ENCODE results near the gene SRRD. TPM values are rescaled to one million over a fixed set of nuclear protein-coding genes. Genes with fewer than 3 reads are reported as not detected.

SRRD gene
- total and polyA plus RNA-seq, 2 of the 8 experiments (the other 6 are each of a cell fraction or from before 2014, with no cell fraction given), result 17.1 to 25.3 TPM

- no peak overlapping the region for H4K91ac ChIP-seq (replicated peaks; ENCODE audit: insufficient read length, low read length)
- no peak overlapping the region for H2BK12ac ChIP-seq (ENCODE audit: low read depth, low read length)
- no peaks in the 10 kb centered on the region for H3K27me3 ChIP-seq (replicated peaks in 1 of 4; ENCODE audit: control insufficient read depth in 3 of 4, extremely low read depth in 1 of 4, insufficient read depth in 3 of 4, low read length in 3 of 4)
- H3K23me2 ChIP-seq (ENCODE audit: low read depth, low read length), result no peaks in the 10 kb centered on the region; the same call in 1 of the 2 replicates
- CTCF ChIA-PET (ENCODE audit: partially characterized antibody), result interaction anchor here (2.3 kb wide), 1 partner anchor 14 kb away, joined by 6 read pairs; no protein-coding TSS in a partner anchor
- no peak overlapping the region for H3K56ac ChIP-seq (replicated peaks; ENCODE audit: insufficient read length, low read depth, low read length)
- H3K9me3 ChIP-seq (ENCODE audit: insufficient read depth in 2 of 2, low read depth in 1 of 2, low read length in 1 of 2), result no peaks in the 10 kb centered on the region
- H3K79me2 ChIP-seq (ENCODE audit: control insufficient read depth in 1 of 2, insufficient read depth in 2 of 2, low read length in 2 of 2), result peaks cover 0 to 32% of the 10 kb centered on the region in 2 experiments; a peak in 2 of 4 replicates
- no peak overlapping the region for H3K9ac ChIP-seq (replicated peaks in 1 of 4; ENCODE audit: extremely low read depth in 1 of 4, low read depth in 3 of 4, low read length in 3 of 4)
- no peak overlapping the region for H4K8ac ChIP-seq (ENCODE audit: extremely low read depth, insufficient read depth, low read length)
- no peak overlapping the region for H3K23ac ChIP-seq (ENCODE audit: insufficient read length)
- no peak overlapping the region for H3K4ac ChIP-seq (replicated peaks; ENCODE audit: insufficient read length, low read depth, low read length)
- no peak overlapping the region for H4K5ac ChIP-seq (ENCODE audit: insufficient read length, low read depth, low read length)
- no peak overlapping the region for H2BK15ac ChIP-seq (ENCODE audit: low read length)
- H2BK5ac ChIP-seq (ENCODE audit: low read depth, low read length), result no peak overlapping the region
- H3K27ac ChIP-seq (ENCODE audit: low read depth, low read length), result no peak overlapping the region
- DNase-seq (ENCODE audit: low read depth in 1 of 2, low spot score in 2 of 2), result no peak
- H3K14ac ChIP-seq (ENCODE audit: insufficient read length), result no peak overlapping the region
- no peak overlapping the region for H2AFZ ChIP-seq (ENCODE audit: low read length)
- H4K20me1 ChIP-seq (replicated peaks in 1 of 2; ENCODE audit: control insufficient read depth in 1 of 2, insufficient read depth in 2 of 2, low read length in 2 of 2), result peaks cover 0 to 3% of the 10 kb centered on the region in 2 experiments
- H2BK120ac ChIP-seq (replicated peaks; ENCODE audit: low read depth, low read length), result no peak overlapping the region
- H2AK5ac ChIP-seq (ENCODE audit: low read depth, low read length), result no peak overlapping the region
- no peaks in the 10 kb centered on the region for H3K79me1 ChIP-seq (ENCODE audit: low read depth, low read length)
- FAIRE-seq, result no peak
- no peak overlapping the region for H2BK20ac ChIP-seq (ENCODE audit: low read length)
- POLR2A ChIA-PET (ENCODE audit: partially characterized antibody), result no interaction called here
- peaks cover 0 to 6% (median 2%) of the 10 kb centered on the region in 4 experiments; a peak in 5 of 7 replicates for H3K4me1 ChIP-seq (replicated peaks in 1 of 4; ENCODE audit: control insufficient read depth in 3 of 4, insufficient read depth in 4 of 4, low read length in 3 of 4)
- no peak overlapping the region for H3K4me2 ChIP-seq (ENCODE audit: insufficient read depth in 1 of 2, low read depth in 2 of 2, low read length in 2 of 2)
- no peak overlapping the region for H3K18ac ChIP-seq (ENCODE audit: extremely low read depth, low read length)
- H3K36me3 ChIP-seq (ENCODE audit: control insufficient read depth in 2 of 4, insufficient read depth in 4 of 4, low read length in 3 of 4), result peaks cover 5 to 40% (median 30%) of the 10 kb centered on the region in 4 experiments; a peak in 7 of 8 replicates
- 45% methylated on average over 4 of the region's 4 CpGs; no CpG with 5 or more reads in 1 of the 2 experiments for WGBS, 2 experiments (ENCODE audit: extremely low coverage in 1 of 2, insufficient coverage in 1 of 2, insufficient read length in 1 of 2, insufficient replicate concordance in 2 of 2, low coverage in 1 of 2, low lambda C conversion rate in 2 of 2, missing lambda C conversion rate in 1 of 2)
- no peak overlapping the region for H3K4me3 ChIP-seq (ENCODE audit: extremely low read depth in 1 of 4, insufficient read depth in 2 of 4, low read depth in 3 of 4, low read length in 4 of 4)
- TF ChIP-seq KDM4A (IDR thresholded peaks at IDR 0.05; ENCODE audit: low read depth, low read length, severe bottlenecking), result no peak
- TF ChIP-seq EGR1 (IDR thresholded peaks at IDR 0.05; ENCODE audit: borderline replicate concordance, low read depth, low read length), result no peak
- no peak for TF ChIP-seq GABPA (IDR thresholded peaks at IDR 0.05; ENCODE audit: borderline replicate concordance, insufficient read depth, low read length)
- no peak for TF ChIP-seq ASH2L (IDR thresholded peaks at IDR 0.05; ENCODE audit: low read length)
- TF ChIP-seq SRF (IDR thresholded peaks at IDR 0.05; ENCODE audit: low read depth, low read length), result no peak
- TF ChIP-seq TAF1 (IDR thresholded peaks at IDR 0.05; ENCODE audit: low read depth, low read length), result no peak
- no peak for TF ChIP-seq POLR2AphosphoS5 (IDR thresholded peaks at IDR 0.05; ENCODE audit: low read depth, low read length)
- TF ChIP-seq JUND (IDR thresholded peaks at IDR 0.05; ENCODE audit: low read length), result no peak
- no peak for TF ChIP-seq EZH2 (IDR thresholded peaks at IDR 0.05; ENCODE audit: low read depth, low read length, severe bottlenecking)
- no peak for TF ChIP-seq SP4 (IDR thresholded peaks at IDR 0.05; ENCODE audit: low read length)
- no peak for TF ChIP-seq CBX5 (IDR thresholded peaks at IDR 0.05; ENCODE audit: low read depth, low read length)
- TF ChIP-seq ATF3 (IDR thresholded peaks at IDR 0.05; ENCODE audit: insufficient read depth, low read depth, low read length), result no peak
- TF ChIP-seq NANOG (IDR thresholded peaks at IDR 0.05; ENCODE audit: insufficient read depth, low read depth, low read length, poor library complexity, severe bottlenecking), result no peak
- no peak for TF ChIP-seq KDM5A (IDR thresholded peaks at IDR 0.05; ENCODE audit: low read length)
Observed at GRCh38 chr22:26477341-26477731, 6.3 kb upstream of the SRRD start.
